Measurements from ENCODE around the gene CDH20.

DNA sequence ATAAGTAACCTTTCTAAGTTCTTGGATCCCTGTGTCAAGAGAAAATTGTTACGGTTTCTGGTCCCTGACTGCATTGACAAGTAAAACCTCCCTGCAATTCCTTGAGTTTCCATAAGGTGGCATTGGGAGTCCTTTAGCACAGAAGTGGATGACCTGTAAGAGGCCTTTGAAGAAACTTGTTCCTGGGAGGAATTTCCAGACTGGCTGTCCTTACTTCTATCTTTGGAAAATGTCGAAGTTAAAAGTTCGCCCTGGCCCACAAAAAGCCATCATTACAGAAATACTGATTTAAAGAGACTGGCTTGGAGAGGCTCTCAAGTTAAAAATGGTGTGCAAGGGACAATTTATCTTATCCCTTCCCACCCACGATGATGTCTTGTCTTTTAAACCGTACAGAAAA lies 218.4 kb downstream of the CDH20 start:
- TF ChIP-seq, protein P1, sequence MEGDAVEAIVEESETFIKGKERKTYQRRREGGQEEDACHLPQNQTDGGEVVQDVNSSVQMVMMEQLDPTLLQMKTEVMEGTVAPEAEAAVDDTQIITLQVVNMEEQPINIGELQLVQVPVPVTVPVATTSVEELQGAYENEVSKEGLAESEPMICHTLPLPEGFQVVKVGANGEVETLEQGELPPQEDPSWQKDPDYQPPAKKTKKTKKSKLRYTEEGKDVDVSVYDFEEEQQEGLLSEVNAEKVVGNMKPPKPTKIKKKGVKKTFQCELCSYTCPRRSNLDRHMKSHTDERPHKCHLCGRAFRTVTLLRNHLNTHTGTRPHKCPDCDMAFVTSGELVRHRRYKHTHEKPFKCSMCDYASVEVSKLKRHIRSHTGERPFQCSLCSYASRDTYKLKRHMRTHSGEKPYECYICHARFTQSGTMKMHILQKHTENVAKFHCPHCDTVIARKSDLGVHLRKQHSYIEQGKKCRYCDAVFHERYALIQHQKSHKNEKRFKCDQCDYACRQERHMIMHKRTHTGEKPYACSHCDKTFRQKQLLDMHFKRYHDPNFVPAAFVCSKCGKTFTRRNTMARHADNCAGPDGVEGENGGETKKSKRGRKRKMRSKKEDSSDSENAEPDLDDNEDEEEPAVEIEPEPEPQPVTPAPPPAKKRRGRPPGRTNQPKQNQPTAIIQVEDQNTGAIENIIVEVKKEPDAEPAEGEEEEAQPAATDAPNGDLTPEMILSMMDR (IDR thresholded peaks at IDR 0.05), result peak; percentile 82
- TF ChIP-seq ZFX (IDR thresholded peaks at IDR 0.05; ENCODE audit: borderline replicate concordance), result no peak
